ENCODE results near the gene MACROD2. TPM values are rescaled to one million over a fixed set of nuclear protein-coding genes. Genes with fewer than 3 reads are reported as not detected.

The MACROD2 gene
- polyA plus RNA-seq, 1 donor, result 5.4 TPM

GRCh38 chr20:14935285-14935684, 940.0 kb downstream of the MACROD2 start:
- Histone ChIP-seq H3K27ac (ENCODE audit: low read length) (no peak overlapping the region), H3K4me1 (ENCODE audit: control insufficient read depth, insufficient read depth, low read length) (no peaks in the 10 kb centered on the region), H3K27me3 (ENCODE audit: control insufficient read depth, insufficient read depth, low read length) (no peaks in the 10 kb centered on the region), H3K9me3 (ENCODE audit: control insufficient read depth, low read depth, low read length) (peaks cover 8% of the 10 kb centered on the region), H3K36me3 (ENCODE audit: control insufficient read depth, insufficient read depth, low read length) (no peaks in the 10 kb centered on the region), H3K4me3 (ENCODE audit: low read length) (no peak overlapping the region)
- DNase-seq, result no peak
- no CpG with 5 or more reads among the region's 1 CpG for WGBS (ENCODE audit: insufficient coverage, low lambda C conversion rate)

DNA sequence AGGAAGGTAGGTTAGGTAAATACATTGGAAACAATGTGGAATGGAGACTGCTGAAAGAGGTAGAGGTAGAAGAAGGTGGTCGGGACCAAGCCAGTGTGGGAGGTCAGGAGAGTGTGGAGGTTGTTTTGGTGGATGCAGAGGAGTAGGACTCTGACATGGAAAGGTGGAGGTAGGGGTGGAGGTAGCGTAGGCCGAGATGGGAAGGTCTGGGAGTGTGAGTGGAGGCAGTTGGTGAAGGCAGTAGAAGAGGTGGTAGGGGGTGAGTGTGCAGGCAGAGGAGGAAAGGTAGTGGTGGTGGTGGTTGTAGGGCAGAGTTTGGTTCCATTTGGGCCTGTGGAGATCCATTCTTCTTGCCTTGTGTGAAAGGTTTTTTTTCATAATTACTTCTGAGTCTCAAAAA, 941.7 kb downstream of the MACROD2 start:
- no peaks in the 10 kb centered on the region for H3K4me1 ChIP-seq (ENCODE audit: control insufficient read depth, insufficient read depth, low read length)
- H3K27ac ChIP-seq (ENCODE audit: low read length), result no peak overlapping the region
- no peaks in the 10 kb centered on the region for H3K27me3 ChIP-seq (ENCODE audit: control insufficient read depth, insufficient read depth, low read length)
- H3K36me3 ChIP-seq (ENCODE audit: control insufficient read depth, insufficient read depth, low read length), result no peaks in the 10 kb centered on the region
- WGBS (ENCODE audit: insufficient coverage, low lambda C conversion rate), result 100% methylated on average over 1 of the region's 3 CpGs
- DNase-seq, result no peak
- peaks cover 8% of the 10 kb centered on the region for H3K9me3 ChIP-seq (ENCODE audit: control insufficient read depth, low read depth, low read length)
- H3K4me3 ChIP-seq (ENCODE audit: low read length), result no peak overlapping the region

GRCh38 chr20:14937846-14938245, 942.5 kb downstream of the MACROD2 start:
- H3K36me3 ChIP-seq (ENCODE audit: control insufficient read depth, insufficient read depth, low read length), result no peaks in the 10 kb centered on the region
- WGBS (ENCODE audit: insufficient coverage, low lambda C conversion rate), result 100% methylated on average over 2 of the region's 2 CpGs
- no peaks in the 10 kb centered on the region for H3K4me1 ChIP-seq (ENCODE audit: control insufficient read depth, insufficient read depth, low read length)
- H3K4me3 ChIP-seq (ENCODE audit: low read length), result no peak overlapping the region
- peaks cover 8% of the 10 kb centered on the region for H3K9me3 ChIP-seq (ENCODE audit: control insufficient read depth, low read depth, low read length)
- no peak for DNase-seq
- no peaks in the 10 kb centered on the region for H3K27me3 ChIP-seq (ENCODE audit: control insufficient read depth, insufficient read depth, low read length)
- H3K27ac ChIP-seq (ENCODE audit: low read length), result no peak overlapping the region

- H3K4me3 ChIP-seq (ENCODE audit: low read length), result no peak overlapping the region
- no peak overlapping the region for H3K27ac ChIP-seq (ENCODE audit: low read length)
- H3K36me3 ChIP-seq (ENCODE audit: control insufficient read depth, insufficient read depth, low read length), result no peaks in the 10 kb centered on the region
- H3K4me1 ChIP-seq (ENCODE audit: control insufficient read depth, insufficient read depth, low read length), result no peaks in the 10 kb centered on the region
- no peak for DNase-seq
- no peaks in the 10 kb centered on the region for H3K27me3 ChIP-seq (ENCODE audit: control insufficient read depth, insufficient read depth, low read length)
- H3K9me3 ChIP-seq (ENCODE audit: control insufficient read depth, low read depth, low read length), result no peaks in the 10 kb centered on the region
- WGBS (ENCODE audit: insufficient coverage, low lambda C conversion rate), result no CpG with 5 or more reads among the region's 1 CpG
Observed at GRCh38 chr20:14947536-14947935, 952.2 kb downstream of the MACROD2 start.

DNA sequence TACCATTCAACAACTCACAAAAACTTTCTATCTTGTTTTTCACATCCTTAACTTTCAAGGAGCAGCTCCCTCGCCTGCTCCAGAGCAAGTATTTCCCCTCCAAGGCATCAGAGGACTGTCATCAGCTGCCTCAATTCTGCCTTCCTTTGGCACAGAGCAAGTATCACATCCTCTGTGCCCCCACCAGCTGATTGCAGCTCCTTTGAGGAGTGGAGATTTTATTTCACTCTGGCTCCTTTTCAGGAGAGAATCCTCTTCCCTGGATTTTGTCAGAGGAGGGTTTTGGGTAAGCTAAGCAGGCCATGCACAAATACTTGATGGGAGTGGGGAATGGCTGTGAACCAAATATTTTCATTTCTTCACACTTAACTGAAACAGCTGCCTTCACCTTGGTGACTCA, 952.6 kb downstream of the MACROD2 start:
- no CpG with 5 or more reads among the region's 1 CpG for WGBS (ENCODE audit: insufficient coverage, low lambda C conversion rate)
- H3K27me3 ChIP-seq (ENCODE audit: control insufficient read depth, insufficient read depth, low read length), result no peaks in the 10 kb centered on the region
- H3K9me3 ChIP-seq (ENCODE audit: control insufficient read depth, low read depth, low read length), result no peaks in the 10 kb centered on the region
- no peaks in the 10 kb centered on the region for H3K4me1 ChIP-seq (ENCODE audit: control insufficient read depth, insufficient read depth, low read length)
- no peak overlapping the region for H3K4me3 ChIP-seq (ENCODE audit: low read length)
- H3K27ac ChIP-seq (ENCODE audit: low read length), result no peak overlapping the region
- DNase-seq, result no peak
- H3K36me3 ChIP-seq (ENCODE audit: control insufficient read depth, insufficient read depth, low read length), result no peaks in the 10 kb centered on the region

DNA sequence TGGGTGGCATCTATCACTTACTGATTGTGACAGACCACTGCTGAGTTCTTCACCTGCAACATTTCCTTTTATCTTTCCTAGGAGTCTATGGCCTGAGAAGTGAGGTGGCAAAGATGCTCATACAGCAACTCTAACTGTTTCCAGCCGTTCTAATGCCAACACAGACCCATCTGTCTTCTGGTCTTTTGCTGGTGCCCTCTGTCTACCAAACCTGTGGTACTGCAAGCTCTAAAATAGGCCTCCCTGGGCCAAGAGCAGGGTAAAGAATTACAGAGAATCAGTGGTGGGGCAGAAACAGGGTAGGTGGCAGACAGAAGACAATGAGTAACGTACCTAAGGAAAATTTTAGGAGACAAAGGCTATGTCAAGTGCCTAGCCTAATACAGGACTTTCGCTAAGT, 953.1 kb downstream of the MACROD2 start:
- Histone ChIP-seq H3K27ac (ENCODE audit: low read length) (no peak overlapping the region), H3K9me3 (ENCODE audit: control insufficient read depth, low read depth, low read length) (no peaks in the 10 kb centered on the region), H3K4me3 (ENCODE audit: low read length) (no peak overlapping the region), H3K27me3 (ENCODE audit: control insufficient read depth, insufficient read depth, low read length) (no peaks in the 10 kb centered on the region), H3K36me3 (ENCODE audit: control insufficient read depth, insufficient read depth, low read length) (no peaks in the 10 kb centered on the region), H3K4me1 (ENCODE audit: control insufficient read depth, insufficient read depth, low read length) (no peaks in the 10 kb centered on the region)
- DNase-seq, result no peak
- WGBS (ENCODE audit: insufficient coverage, low lambda C conversion rate), result 100% methylated on average over 2 of the region's 3 CpGs

GRCh38 chr20:14950633-14951032, 955.3 kb downstream of the MACROD2 start:
- DNase-seq, result no peak
- Histone ChIP-seq H3K27ac (ENCODE audit: low read length) (no peak overlapping the region), H3K4me1 (ENCODE audit: control insufficient read depth, insufficient read depth, low read length) (no peaks in the 10 kb centered on the region), H3K4me3 (ENCODE audit: low read length) (no peak overlapping the region), H3K27me3 (ENCODE audit: control insufficient read depth, insufficient read depth, low read length) (no peaks in the 10 kb centered on the region), H3K9me3 (ENCODE audit: control insufficient read depth, low read depth, low read length) (no peaks in the 10 kb centered on the region), H3K36me3 (ENCODE audit: control insufficient read depth, insufficient read depth, low read length) (no peaks in the 10 kb centered on the region)
- WGBS (ENCODE audit: insufficient coverage, low lambda C conversion rate), result no CpG with 5 or more reads among the region's 1 CpG

- no peaks in the 10 kb centered on the region for H3K9me3 ChIP-seq (ENCODE audit: control insufficient read depth, low read depth, low read length)
- no peaks in the 10 kb centered on the region for H3K36me3 ChIP-seq (ENCODE audit: control insufficient read depth, insufficient read depth, low read length)
- H3K4me3 ChIP-seq (ENCODE audit: low read length), result no peak overlapping the region
- no peak for DNase-seq
- no CpG with 5 or more reads among the region's 1 CpG for WGBS (ENCODE audit: insufficient coverage, low lambda C conversion rate)
- no peak overlapping the region for H3K27ac ChIP-seq (ENCODE audit: low read length)
- no peaks in the 10 kb centered on the region for H3K27me3 ChIP-seq (ENCODE audit: control insufficient read depth, insufficient read depth, low read length)
- no peaks in the 10 kb centered on the region for H3K4me1 ChIP-seq (ENCODE audit: control insufficient read depth, insufficient read depth, low read length)
Observed at GRCh38 chr20:14951105-14951504, 955.8 kb downstream of the MACROD2 start.

DNA sequence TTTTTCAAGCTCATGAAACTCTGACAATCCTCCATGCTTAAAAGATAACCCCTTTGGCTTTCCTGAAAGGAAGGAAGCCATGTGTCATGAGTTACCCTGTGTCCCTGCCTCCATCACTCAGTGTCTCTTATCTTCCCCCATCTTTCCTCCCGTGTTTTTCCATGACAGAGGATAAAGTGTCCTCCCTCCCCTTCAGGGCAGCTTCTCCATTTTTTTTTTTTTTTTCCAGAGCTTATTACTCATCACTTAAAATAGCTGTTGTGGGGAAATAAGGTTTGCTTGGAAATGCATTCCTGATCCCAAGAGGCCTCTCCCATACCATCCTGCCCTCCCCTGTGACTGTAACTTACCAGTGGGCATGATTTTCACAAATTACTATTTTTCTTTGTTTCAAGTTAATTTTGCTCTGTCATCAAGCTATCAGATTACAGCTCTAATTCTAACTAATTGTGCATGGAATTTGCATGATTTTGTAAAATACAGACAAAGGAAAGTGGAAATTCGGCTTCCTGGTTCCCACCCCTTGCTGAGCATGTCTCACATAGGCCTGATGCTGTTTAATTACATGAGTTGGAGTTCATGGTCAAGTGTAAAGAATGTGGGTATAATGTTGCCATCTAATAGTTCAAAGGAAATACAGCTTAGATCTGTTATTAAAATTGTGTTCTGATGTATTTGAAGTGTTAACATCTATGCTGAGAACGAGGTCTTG, 956.5 kb downstream of the MACROD2 start:
- Histone ChIP-seq H3K27me3 (ENCODE audit: control insufficient read depth, insufficient read depth, low read length) (no peaks in the 10 kb centered on the region), H3K4me1 (ENCODE audit: control insufficient read depth, insufficient read depth, low read length) (no peaks in the 10 kb centered on the region), H3K36me3 (ENCODE audit: control insufficient read depth, insufficient read depth, low read length) (no peaks in the 10 kb centered on the region), H3K9me3 (ENCODE audit: control insufficient read depth, low read depth, low read length) (no peaks in the 10 kb centered on the region), H3K27ac (ENCODE audit: low read length) (no peak overlapping the region), H3K4me3 (ENCODE audit: low read length) (no peak overlapping the region)
- no peak for DNase-seq
- WGBS (ENCODE audit: insufficient coverage, low lambda C conversion rate), result 63% methylated on average over 2 of the region's 3 CpGs

DNA sequence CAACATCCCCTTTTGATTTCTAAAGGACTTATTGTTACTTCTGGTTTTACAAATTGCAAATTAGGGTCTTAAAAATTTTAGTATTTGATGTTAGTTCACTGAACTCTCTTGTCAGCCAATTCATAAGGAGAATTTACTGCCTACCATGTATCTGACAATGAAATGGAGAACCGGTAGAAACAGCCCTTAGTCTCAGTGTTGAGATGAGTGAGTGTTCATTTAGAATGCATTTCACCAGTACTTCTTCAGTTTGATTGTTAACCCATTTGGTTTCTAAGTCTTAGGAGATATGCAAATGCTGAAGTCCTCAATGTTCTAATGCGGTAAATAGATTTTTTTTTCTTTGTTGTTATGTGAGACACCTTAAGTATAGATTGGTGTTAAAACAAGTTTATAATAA, 958.4 kb downstream of the MACROD2 start:
- H3K27me3 ChIP-seq (ENCODE audit: control insufficient read depth, insufficient read depth, low read length), result no peaks in the 10 kb centered on the region
- 100% methylated on average over 1 of the region's 2 CpGs for WGBS (ENCODE audit: insufficient coverage, low lambda C conversion rate)
- H3K4me3 ChIP-seq (ENCODE audit: low read length), result no peak overlapping the region
- no peaks in the 10 kb centered on the region for H3K4me1 ChIP-seq (ENCODE audit: control insufficient read depth, insufficient read depth, low read length)
- no peak for DNase-seq
- H3K36me3 ChIP-seq (ENCODE audit: control insufficient read depth, insufficient read depth, low read length), result no peaks in the 10 kb centered on the region
- no peaks in the 10 kb centered on the region for H3K9me3 ChIP-seq (ENCODE audit: control insufficient read depth, low read depth, low read length)
- H3K27ac ChIP-seq (ENCODE audit: low read length), result no peak overlapping the region

DNA sequence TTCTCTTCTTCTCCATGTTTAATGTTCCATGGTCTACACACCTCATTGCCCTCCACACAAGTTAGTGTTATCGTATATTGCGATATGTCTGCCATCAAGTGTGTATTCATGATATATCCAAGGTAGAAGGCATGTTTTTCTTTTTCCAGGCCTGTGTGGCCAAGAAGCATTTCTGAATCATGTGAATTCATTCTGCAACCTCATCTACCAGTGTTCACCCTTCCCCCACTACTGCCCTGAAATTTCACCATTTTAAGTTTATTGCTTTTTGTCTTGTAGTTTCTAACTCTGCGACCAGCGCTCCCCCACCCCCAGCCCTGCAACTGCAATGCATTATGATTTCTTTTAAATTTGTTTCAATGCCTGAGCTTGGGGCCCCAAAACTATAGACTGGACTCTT, 960.1 kb downstream of the MACROD2 start:
- Histone ChIP-seq H3K27ac (ENCODE audit: low read length) (no peak overlapping the region), H3K4me1 (ENCODE audit: control insufficient read depth, insufficient read depth, low read length) (no peaks in the 10 kb centered on the region), H3K9me3 (ENCODE audit: control insufficient read depth, low read depth, low read length) (no peaks in the 10 kb centered on the region), H3K4me3 (ENCODE audit: low read length) (no peak overlapping the region), H3K27me3 (ENCODE audit: control insufficient read depth, insufficient read depth, low read length) (no peaks in the 10 kb centered on the region), H3K36me3 (ENCODE audit: control insufficient read depth, insufficient read depth, low read length) (no peaks in the 10 kb centered on the region)
- WGBS (ENCODE audit: insufficient coverage, low lambda C conversion rate), result no CpG with 5 or more reads among the region's 4 CpGs
- no peak for DNase-seq
